Keratinocyte (primary cell): ENCODE results near the gene DCBLD2. TPM values are rescaled to one million over a fixed set of nuclear protein-coding genes. Genes with fewer than 3 reads are reported as not detected.

Experiments used
- DNase-seq: peaks from one replicate; pipeline ENCODE4 v3.0.0-alpha.2; 2011; ENCODE audit warnings: low read depth, missing footprints, low spot score
- FAIRE-seq: peaks from 2 replicates; lab custom pipeline; 2011; peaks lifted over from hg19 to GRCh38; lab: Jason Lieb, UNC
- H2AFZ ChIP-seq: 2 replicates; pipeline ENCODE4 v1.6.0; 2012; ENCODE audit warnings: low read length, control low read depth, inconsistent platforms; ENCODE audit not compliant: control insufficient read depth
- H3K27ac ChIP-seq: 2 replicates; pipeline ENCODE4 v1.5.1; 2011; ENCODE audit warnings: low read length; ENCODE audit not compliant: control insufficient read depth, insufficient read depth
- H3K27me3 ChIP-seq: 3 replicates; pipeline ENCODE4 v1.6.0; 2011; ENCODE audit warnings: low read length; ENCODE audit not compliant: control insufficient read depth, insufficient read depth; ENCODE audit errors: extremely low read depth
- H3K36me3 ChIP-seq, 2 experiments: 2 replicates in 1 of 2; 3 replicates in 1 of 2; pipeline ENCODE4 v1.5.1; 2011; ENCODE audit warnings: low read length in 2 of 2, mild to moderate bottlenecking in 1 of 2; ENCODE audit not compliant: control insufficient read depth in 2 of 2, insufficient read depth in 2 of 2; ENCODE audit errors: extremely low read depth in 1 of 2
- H3K4me1 ChIP-seq: 3 replicates; pipeline ENCODE4 v1.5.1; 2011; ENCODE audit warnings: low read length; ENCODE audit not compliant: control insufficient read depth, insufficient read depth; ENCODE audit errors: extremely low read depth
- H3K4me2 ChIP-seq: 3 replicates; pipeline ENCODE4 v1.6.0; 2011; ENCODE audit warnings: low read depth, low read length; ENCODE audit not compliant: control insufficient read depth, insufficient read depth; ENCODE audit errors: extremely low read depth
- H3K4me3 ChIP-seq, 3 experiments: fragments of 200-600 bp in 1 of 3; sonication (generic) in 1 of 3; 2 replicates in 2 of 3; 3 replicates in 1 of 3; pipeline ENCODE4 v1.5.1; 2011 to 2016; ENCODE audit warnings: low read length in 3 of 3, mild to moderate bottlenecking in 3 of 3, control low read depth in 2 of 3, inconsistent platforms in 1 of 3, low read depth in 1 of 3, mixed read lengths in 1 of 3, mixed run types in 1 of 3, moderate library complexity in 1 of 3; ENCODE audit not compliant: control insufficient read depth in 2 of 3, insufficient read depth in 2 of 3; ENCODE audit errors: extremely low read depth in 1 of 3
- H3K79me2 ChIP-seq: 2 replicates; pipeline ENCODE4 v1.6.0; 2012; ENCODE audit warnings: low read length; ENCODE audit not compliant: control insufficient read depth, insufficient read depth
- H3K9ac ChIP-seq: 3 replicates; pipeline ENCODE4 v1.6.0; 2011; ENCODE audit warnings: low read length; ENCODE audit not compliant: control insufficient read depth, insufficient read depth; ENCODE audit errors: extremely low read depth
- H3K9me1 ChIP-seq: 3 replicates; pipeline ENCODE4 v1.6.0; 2011; ENCODE audit warnings: low read length; ENCODE audit not compliant: control insufficient read depth, insufficient read depth; ENCODE audit errors: extremely low read depth
- H3K9me3 ChIP-seq: 2 replicates; pipeline ENCODE4 v1.5.1; 2012; ENCODE audit warnings: low read depth, low read length; ENCODE audit not compliant: control insufficient read depth
- H4K20me1 ChIP-seq: 3 replicates; pipeline ENCODE4 v1.6.0; 2011; ENCODE audit warnings: low read length; ENCODE audit not compliant: control insufficient read depth, insufficient read depth; ENCODE audit errors: extremely low read depth
- EZH2 ChIP-seq: IDR thresholded peaks from one replicate; pipeline ENCODE4 v1.6.1; 2012; ENCODE audit warnings: inconsistent platforms, mild to moderate bottlenecking, low read length, moderate library complexity
- dilution Hi-C: fragments of 300-500 bp; cut with MboI; formaldehyde crosslinking; loops from one replicate; pipeline ENCODE4 v1.7.0; 2020; ENCODE audit warnings: low sequenced_read_pairs; ENCODE audit not compliant: extremely low pct_ligation_motif_present
- polyA plus RNA-seq, 5 experiments: library from polyadenylated mRNA; depleted of rRNA in 3 of 5; stranded (reverse) in 3 of 5; stranded (forward) in 1 of 5; unstranded in 1 of 5; fragments of >200 nt; gene quantifications; 1 replicate in 1 of 5; 2 replicates in 3 of 5; 3 replicates in 1 of 5; pipeline versions ENCODE4 v1.2.1 to v1.2.3, GENCODE V29; 2011 to 2012; ENCODE audit warnings: missing spikeins in 2 of 5, low read depth in 1 of 5, low replicate concordance in 1 of 5
- TF ChIP-seq, protein P1 (sequence below), 3 experiments: IDR thresholded peaks in 1 of 3; conservative IDR thresholded peaks in 1 of 3; optimal IDR thresholded peaks in 1 of 3; 2 replicates in 2 of 3; 3 replicates in 1 of 3; pipeline versions ENCODE3 to v1.5.1; 2011; ENCODE audit warnings: low read length in 3 of 3, mild to moderate bottlenecking in 3 of 3, moderate library complexity in 2 of 3, control low read depth in 1 of 3, inconsistent platforms in 1 of 3; ENCODE audit not compliant: insufficient read depth in 2 of 3; ENCODE audit errors: extremely low read depth in 1 of 3

Gene DCBLD2
- polyA plus RNA-seq, 1 donor (not counting 4 experiments of a cell fraction or from before 2014, with no cell fraction given), result 465 TPM

GRCh38 chr3:98906230-98906629 lies 4.7 kb upstream of the DCBLD2 start:
- peak; percentile 89 for FAIRE-seq
- no peak overlapping the region for H3K9ac ChIP-seq

GRCh38 chr3:98903705-98904481 lies 2.4 kb upstream of the DCBLD2 start:
- H3K27ac ChIP-seq, result no peak overlapping the region
- FAIRE-seq (no peak), DNase-seq (no peak)
- H3K36me3 ChIP-seq, result peaks cover 0 to 8% of the 10 kb centered on the region in 2 experiments
- H3K4me2 ChIP-seq, result no peak overlapping the region
- no peak overlapping the region for H3K4me3 ChIP-seq
- H3K27me3 ChIP-seq, result no peaks in the 10 kb centered on the region
- H2AFZ ChIP-seq, result no peak overlapping the region
- no peaks in the 10 kb centered on the region for H3K9me3 ChIP-seq
- H3K9ac ChIP-seq, result no peak overlapping the region
- no peak for TF ChIP-seq EZH2
- TF ChIP-seq, protein P1, sequence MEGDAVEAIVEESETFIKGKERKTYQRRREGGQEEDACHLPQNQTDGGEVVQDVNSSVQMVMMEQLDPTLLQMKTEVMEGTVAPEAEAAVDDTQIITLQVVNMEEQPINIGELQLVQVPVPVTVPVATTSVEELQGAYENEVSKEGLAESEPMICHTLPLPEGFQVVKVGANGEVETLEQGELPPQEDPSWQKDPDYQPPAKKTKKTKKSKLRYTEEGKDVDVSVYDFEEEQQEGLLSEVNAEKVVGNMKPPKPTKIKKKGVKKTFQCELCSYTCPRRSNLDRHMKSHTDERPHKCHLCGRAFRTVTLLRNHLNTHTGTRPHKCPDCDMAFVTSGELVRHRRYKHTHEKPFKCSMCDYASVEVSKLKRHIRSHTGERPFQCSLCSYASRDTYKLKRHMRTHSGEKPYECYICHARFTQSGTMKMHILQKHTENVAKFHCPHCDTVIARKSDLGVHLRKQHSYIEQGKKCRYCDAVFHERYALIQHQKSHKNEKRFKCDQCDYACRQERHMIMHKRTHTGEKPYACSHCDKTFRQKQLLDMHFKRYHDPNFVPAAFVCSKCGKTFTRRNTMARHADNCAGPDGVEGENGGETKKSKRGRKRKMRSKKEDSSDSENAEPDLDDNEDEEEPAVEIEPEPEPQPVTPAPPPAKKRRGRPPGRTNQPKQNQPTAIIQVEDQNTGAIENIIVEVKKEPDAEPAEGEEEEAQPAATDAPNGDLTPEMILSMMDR (optimal IDR thresholded peaks at IDR 0.05 in 1 of 3, IDR thresholded peaks at IDR 0.05 in 1 of 3, conservative IDR thresholded peaks at IDR 0.05 in 1 of 3; ENCODE audit: extremely low read depth in 1 of 3, insufficient read depth in 2 of 3, low read length in 3 of 3), result no peak
- H4K20me1 ChIP-seq, result peaks cover 3% of the 10 kb centered on the region
- H3K4me1 ChIP-seq, result peaks cover 31% of the 10 kb centered on the region
- dilution Hi-C loops, result no loop called here
- peaks cover 40% of the 10 kb centered on the region for H3K79me2 ChIP-seq
- no peaks in the 10 kb centered on the region for H3K9me1 ChIP-seq

More at GRCh38 chr3:98906230-98906629, 4.7 kb upstream of the DCBLD2 start:
- dilution Hi-C loops, result no loop called here
- H3K9me1 ChIP-seq, result no peaks in the 10 kb centered on the region
- H3K4me3 ChIP-seq, result peak overlapping the region in 1 of 3 experiments; percentile 14
- H3K4me2 ChIP-seq, result peak overlapping the region; percentile 66
- peak overlapping the region; percentile 27 for H3K27ac ChIP-seq
- peaks cover 17% of the 10 kb centered on the region for H3K79me2 ChIP-seq
- H3K4me1 ChIP-seq, result peaks cover 31% of the 10 kb centered on the region
- no peak for TF ChIP-seq EZH2
- TF ChIP-seq, protein P1 (optimal IDR thresholded peaks at IDR 0.05 in 1 of 3, IDR thresholded peaks at IDR 0.05 in 1 of 3, conservative IDR thresholded peaks at IDR 0.05 in 1 of 3; ENCODE audit: extremely low read depth in 1 of 3, insufficient read depth in 2 of 3, low read length in 3 of 3), result no peak
- no peaks in the 10 kb centered on the region for H4K20me1 ChIP-seq
- no peaks in the 10 kb centered on the region for H3K9me3 ChIP-seq
- H3K27me3 ChIP-seq, result no peaks in the 10 kb centered on the region
- H3K36me3 ChIP-seq, result no peaks in the 10 kb centered on the region
- no peak overlapping the region for H2AFZ ChIP-seq
- DNase-seq, result no peak
